ENCODE results near the gene RGS1.

The RGS1 gene

DNA sequence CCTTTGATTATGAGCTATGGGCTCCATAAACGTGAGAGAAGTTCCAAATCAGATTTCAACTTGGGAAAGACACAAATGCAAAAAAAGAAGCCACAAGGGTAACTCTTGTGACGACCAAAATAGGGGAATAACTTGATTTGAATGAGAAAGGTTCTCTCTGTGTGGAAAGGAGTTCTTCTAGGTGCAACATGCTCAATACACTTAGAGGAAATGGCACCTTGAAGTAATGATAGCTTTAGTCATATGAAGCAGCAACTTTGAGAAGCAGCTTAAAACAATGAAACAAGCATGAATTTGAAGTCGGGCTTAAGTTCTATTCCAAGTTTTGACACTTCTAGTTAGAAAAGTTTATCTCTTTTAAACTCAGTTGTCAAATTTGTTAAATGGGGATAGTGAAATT is 21.8 kb upstream of the RGS1 start:
- DNase-seq (ENCODE audit: low read depth): no peak

DNA sequence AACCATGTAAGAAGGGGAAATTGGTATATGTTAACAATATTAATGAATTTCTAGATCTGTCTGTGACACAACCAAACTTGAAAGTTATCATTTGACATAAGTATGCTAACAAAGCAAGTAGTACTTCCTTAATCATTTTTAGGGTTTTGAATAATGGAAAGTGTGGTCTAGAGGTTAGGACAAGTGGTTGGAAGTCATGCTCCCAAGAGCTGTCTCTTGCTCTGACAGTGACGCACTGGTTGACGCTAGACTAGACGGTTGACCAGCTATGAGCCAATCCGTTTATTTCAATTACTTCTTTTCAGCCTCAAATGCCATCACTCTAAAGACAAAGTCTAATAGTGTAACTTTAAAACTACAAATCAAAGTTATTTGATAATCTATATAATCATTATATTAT is 20.7 kb upstream of the RGS1 start:
- no peak for DNase-seq (ENCODE audit: low read depth)

DNA sequence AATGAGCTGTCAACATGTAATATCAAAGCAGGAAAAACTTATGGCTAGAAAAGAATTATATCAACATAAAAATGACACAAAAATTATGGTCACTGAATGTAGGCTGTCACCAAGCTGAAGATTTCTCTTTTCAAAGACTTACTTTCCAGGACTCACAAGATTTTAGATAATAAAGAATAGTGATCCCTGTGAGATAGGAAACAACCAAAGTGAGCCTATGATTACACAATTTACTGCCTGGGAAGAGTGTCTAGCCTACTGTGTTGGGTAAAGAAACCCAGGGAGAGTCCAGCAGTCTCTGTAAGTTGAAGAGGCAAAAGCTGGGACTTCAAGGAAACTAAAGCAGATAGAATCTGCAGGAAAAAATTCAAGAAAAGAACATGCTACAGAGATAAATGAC is 20.2 kb upstream of the RGS1 start:
- DNase-seq (ENCODE audit: low read depth): no peak

DNA sequence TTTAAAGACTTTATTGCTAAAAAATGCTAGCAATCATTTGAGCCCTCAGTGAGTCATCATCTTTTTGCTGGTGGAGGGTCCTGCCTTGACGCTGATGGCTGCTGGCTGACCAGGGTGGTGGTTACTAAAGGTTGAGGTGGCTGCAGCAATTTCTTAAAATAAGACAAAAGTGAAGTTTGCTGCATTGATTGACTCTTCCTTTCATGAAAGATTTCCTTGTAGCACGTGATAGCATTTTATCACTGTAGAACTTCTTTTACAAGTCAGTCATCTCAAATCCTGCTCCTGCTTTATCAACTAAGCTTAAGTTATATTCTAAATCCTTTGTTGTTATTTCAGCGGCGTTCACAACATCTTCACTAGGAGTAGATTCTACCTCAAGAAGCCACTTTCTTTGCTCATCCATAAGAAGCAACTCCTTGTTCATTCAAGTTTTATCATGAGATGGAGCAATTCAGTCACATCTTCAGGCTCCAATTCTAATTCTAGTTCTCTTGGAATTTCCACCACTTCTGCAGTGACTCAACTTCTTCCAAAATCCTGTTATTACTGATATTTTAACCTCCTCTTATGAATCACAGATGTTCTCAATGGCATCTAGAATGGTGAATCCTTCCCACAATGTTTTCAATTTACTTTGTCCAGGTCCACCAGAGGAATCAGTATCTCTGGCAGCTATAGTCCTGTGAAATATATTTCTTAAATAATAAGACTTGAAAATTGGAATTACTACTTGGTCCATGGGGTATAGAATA is 17.6 kb upstream of the RGS1 start:
- DNase-seq (ENCODE audit: low read depth): no peak

DNA sequence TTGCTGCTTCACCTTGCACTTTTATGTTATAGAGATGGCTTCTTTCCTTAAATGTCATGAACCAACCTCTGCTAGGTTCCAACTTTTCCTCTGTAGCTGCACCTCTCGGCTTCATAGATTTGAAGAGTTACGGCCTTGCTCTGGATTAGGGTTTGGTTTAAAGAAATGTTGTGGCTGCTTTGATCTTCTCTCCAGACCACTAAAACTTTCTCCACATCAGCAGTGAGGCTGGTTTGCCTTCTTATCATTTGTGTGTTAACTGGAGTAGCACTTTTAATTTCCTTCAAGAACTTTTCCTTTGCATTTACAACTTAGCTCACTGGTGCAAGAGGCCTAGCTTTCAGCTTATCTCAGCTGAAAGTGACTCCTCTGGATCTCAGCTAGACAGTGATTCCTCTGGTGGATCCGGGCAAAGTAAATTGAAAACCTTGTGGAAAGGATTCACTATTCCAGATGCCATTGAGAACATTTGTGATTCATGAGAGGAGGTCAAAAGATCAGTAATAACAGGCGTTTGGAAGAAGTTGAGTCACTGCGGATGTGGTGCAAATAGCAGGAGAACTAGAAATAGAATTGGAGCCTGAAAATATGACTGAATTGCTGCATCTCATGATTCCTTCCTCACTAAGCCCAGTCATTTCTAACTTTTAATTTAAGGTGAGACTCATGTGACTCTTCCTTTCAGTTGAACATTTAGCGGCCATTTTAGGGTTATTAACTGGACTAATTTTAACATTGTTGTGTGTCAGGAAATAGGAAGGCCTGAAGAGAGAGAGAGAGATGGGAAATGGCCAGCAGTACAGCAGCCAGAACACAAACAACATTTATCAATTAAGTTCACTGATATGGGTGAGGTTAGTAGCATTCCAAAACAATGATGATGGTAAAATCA is 16.2 kb upstream of the RGS1 start:
- DNase-seq (ENCODE audit: low read depth): no peak

DNA sequence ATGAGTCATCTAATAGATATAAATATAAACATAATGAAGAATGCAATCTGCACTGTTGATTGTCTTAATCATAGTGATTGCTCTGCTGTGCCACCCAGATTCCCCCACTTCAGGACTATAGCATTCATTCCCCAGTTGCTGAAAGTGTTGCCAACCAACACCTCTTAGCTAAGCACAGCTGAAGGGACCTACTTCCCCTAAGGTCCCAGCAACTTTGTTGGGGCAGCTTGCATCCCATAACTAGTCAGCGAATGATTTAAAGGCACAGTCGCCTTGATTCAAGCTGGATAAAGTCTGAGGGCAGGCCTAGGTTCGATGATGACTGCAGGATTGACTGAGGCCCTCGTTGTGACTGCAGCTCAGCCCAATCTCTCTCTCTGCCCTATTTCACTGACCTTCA is 14.3 kb upstream of the RGS1 start:
- no peak for DNase-seq (ENCODE audit: low read depth)

DNA sequence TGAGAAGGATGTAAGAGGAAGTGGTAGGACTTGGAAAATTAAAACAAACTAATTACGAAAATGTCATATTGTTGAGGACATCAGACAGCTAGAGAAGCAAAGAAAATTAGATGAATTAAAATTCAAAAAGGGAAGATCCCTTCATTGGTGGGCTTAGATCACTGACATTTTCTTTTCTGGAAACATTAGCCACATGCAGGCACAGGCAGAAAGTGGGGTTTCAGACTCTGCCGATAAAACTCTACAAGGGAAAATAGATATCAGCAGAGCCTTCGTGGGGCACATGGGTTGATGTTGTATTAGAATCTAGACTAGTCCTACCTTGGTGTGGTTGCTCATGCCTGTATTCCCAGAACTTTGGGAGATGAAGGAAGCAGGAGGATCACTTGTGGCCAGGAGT is 12.4 kb upstream of the RGS1 start:
- DNase-seq (ENCODE audit: low read depth): no peak

DNA sequence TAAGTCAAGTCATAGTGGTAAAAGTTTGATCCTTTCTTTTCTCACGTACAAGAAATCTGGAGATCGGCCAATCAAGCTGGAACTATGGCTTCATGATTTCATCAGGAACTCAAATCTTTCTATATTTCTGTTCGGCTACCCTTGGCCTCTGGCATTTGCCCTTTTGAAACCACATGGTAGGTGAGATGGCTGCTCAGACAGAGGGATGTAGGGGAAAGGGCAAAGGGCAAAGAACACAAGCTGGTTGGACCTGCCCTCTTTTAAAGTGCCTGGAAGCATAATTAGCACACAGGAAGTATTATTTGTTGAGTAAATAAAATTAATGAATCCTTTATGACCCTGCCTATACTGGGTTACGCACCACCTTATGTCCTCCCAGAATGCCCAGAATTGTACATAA is 11.5 kb upstream of the RGS1 start:
- DNase-seq (ENCODE audit: low read depth): no peak

DNA sequence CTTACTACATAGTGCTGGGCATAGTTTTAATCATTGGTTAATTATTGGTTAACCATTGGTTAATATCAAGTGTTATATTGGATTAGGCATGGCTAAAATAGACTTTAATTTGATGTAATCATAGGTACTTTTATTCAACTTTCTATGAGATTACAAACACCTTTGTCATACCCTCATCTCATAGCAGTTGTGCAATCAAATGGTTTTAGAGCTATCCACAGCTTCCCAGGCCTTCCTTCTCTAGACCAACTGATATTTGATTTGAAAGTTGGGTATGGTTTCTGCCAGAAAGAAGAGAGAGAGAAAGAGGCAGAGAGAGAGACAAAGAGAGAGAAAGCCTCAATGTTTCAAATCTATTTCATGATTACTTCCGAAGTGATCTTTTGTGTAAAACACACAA is 9.6 kb upstream of the RGS1 start:
- no peak for DNase-seq (ENCODE audit: low read depth)

DNA sequence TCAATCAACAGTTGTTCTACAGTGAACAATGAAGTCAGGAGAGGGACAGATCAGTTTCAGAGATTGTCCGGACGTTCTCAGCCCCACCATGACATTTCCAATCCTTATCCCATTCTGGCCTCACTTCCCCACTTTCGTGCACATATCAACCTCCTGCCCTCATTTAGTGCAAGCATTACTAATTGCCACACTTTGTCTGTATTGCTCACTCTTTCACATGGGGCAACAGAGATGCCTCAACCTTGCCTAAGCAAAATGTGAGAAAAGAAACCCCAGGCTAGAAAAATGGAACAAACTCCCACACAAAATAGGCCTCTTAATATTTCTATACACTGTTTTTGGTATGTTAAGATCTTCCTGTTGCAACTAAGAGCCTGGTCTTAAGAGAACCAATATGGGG is 8.9 kb upstream of the RGS1 start:
- DNase-seq (ENCODE audit: low read depth): no peak

DNA sequence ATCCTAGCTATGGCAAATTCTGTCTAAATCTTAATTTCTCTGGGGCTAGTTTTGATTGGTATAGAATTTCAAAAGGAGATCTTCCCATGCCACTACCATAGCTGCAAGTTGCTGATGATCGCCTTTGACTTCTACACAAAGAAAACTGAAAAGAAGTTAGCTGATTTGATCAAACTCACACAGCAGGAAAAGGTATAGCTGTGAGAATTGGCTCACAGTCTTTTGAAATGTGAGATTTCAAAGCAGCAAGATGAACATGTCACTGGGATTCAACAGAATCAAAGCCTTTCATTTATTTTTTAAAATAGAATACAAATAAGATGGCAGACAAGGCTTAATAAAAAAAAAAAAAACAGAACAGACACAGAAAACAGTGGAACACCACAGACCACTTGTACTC is 7.5 kb upstream of the RGS1 start:
- DNase-seq (ENCODE audit: low read depth): no peak

DNA sequence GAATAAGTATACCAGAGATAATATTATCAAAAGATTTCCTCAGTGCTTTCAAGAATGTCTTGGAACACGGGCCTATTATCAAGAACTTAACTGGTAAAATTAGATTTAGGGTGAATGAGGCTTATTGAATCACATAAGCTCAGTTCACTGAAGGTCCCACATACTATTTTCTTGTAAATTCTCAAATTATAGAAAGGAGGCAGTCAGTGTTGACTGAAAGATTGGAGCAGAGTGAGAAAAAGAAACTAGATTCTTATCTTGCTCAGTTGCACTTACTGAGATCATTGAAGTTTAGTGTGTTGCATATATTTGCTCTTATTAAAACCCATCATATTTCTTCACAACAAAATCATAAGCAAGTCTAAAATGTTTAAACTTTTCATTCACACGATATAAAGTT is 3.9 kb upstream of the RGS1 start:
- DNase-seq (ENCODE audit: low read depth): no peak

DNA sequence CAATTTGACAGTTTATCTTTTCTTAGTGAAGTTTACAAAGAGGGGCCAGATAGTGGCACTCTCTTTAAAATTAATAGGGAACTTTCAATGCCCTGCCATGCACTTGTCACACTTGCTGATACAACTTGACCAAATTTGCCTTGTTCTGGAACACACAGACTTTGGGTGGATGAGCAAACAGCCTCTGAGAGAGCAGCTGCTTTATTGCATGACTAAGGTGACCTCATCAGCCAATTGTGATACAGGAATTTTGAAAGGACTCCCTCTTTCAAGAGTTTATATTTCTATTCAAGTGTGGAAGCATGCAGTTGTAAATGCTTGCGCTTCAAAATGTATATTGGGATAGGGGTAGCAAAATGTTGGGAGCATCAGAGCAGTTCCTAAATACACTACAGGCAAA is 2.1 kb upstream of the RGS1 start:
- DNase-seq (ENCODE audit: low read depth): no peak

DNA sequence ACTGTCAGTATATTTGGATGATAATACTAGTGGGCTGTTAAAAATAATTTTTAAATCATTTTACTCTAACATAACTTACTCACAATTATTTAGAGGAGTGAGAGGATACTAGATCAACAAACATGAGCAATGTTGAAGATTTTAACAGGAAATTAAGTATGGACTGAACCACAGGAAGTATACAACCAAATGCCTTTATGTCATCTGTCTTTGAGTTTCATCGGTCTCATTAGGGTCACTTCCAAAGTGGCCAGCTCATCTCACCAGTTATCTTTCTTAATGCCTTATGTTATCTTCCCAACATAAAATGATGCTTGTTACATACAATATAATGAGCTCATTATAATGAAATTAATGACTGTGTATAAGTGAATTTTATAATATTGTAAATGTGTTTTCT is 1.5 kb upstream of the RGS1 start:
- DNase-seq (ENCODE audit: low read depth): no peak

DNA sequence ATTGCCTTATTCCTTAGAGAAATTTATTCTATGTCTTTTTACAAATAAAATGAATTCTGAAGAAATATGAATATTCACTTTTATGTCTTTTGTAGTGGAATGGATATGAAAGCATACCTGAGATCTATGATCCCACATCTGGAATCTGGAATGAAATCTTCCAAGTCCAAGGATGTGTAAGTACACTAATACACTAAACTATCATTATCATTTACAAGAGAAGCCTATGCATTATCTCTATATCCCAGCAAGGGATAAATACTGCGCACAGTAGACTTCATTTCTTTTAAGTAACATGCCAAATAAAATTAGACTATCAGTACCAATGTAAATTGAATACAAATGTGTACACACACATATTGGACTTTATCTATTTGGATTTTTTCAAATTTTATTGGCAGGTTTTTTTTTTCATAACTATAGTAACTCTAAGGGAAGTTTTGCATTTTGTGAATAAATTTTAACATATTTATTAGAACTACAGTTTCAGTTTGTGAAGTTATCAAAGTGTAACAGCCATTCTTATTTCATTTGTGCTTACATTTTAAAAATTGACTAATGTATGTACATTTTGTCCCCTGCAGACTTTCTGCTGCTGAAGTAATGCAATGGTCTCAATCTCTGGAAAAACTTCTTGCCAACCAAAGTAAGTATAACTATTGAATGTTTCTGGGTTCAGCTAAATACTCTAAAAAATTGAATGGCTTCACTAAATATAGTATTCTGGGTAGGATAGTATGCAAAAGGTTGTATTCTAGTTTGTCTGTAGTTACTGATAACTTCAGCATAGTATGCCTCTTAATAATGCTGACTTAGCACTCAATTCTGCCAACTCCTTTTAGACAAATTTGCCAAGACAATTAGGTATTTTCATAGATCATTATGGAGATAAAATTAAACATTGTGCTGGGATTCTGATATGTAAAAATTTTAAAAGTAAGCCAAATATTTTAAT is 894 bp downstream of the RGS1 start:
- no peak for DNase-seq (ENCODE audit: low read depth)

DNA sequence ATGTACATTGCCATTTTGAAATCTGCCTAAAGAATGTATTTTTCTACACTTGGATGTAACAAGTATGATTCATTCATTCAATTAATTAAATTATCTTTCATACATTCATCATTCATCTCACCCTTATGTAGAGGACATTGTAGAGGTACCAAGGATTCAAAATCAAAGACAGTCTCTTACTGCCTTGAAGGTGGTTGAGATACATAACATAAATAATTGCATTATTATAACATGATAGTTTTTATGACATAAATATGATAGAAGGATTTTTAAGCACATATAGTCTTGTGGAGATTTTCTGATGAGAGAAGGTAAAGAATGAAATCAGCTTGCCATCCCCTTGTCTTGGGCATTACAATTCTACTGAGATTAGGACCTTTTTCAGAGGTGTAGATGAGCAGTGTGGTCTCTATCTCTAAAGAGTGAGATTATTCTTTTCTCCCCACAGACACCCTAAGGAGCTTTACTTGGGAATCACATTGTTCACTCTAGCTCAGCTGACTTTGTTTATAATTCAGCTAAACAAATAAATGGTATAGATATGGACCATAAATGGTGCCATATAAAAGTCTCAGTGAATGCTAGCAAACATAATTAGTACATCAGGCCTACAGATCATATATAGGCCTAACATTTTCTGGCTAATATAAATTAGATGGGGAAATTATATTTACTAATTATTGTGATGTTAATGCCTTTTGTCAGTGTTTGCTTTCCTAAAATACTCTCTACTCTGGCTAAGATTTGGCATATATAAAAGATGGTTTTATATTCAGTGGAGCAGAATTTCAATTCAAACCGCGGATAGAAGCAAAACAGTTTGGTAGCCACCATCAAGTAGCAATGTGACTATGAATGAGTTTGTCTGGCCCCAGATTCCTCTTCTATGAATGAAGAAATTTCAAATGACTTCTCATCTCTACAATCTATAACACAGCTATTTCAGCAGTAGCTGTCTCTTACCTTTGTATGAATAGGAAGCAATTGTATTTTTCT is 1.9 kb downstream of the RGS1 start:
- no peak for DNase-seq (ENCODE audit: low read depth)

DNA sequence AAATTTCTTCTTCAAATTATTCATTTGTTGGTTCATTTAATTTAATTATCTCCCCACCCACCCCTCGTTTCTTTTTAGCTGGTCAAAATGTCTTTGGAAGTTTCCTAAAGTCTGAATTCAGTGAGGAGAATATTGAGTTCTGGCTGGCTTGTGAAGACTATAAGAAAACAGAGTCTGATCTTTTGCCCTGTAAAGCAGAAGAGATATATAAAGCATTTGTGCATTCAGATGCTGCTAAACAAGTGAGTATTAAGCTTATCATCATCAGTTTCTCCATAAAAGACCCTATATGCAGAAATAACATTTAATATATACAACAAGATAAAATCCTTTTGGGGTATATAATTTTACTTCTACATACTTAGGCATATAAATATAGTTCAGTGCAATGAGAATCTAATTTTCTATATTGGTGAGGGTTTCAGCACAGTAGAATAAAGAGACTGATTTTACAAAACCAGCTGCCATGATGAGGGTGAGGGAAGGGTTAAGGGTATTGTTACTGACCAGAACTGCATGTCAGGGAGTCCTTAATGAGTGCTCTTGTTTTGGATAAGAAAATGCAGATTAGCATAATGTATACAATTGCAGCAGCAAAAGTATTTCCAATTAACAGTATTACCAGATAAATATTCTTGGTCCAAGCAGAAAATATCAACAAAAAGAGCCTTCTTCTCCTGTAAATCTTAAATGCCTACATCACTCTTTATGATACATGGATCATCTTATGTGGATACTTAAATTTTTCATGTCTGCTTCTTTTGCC is 2.8 kb downstream of the RGS1 start:
- DNase-seq (ENCODE audit: low read depth): no peak

DNA sequence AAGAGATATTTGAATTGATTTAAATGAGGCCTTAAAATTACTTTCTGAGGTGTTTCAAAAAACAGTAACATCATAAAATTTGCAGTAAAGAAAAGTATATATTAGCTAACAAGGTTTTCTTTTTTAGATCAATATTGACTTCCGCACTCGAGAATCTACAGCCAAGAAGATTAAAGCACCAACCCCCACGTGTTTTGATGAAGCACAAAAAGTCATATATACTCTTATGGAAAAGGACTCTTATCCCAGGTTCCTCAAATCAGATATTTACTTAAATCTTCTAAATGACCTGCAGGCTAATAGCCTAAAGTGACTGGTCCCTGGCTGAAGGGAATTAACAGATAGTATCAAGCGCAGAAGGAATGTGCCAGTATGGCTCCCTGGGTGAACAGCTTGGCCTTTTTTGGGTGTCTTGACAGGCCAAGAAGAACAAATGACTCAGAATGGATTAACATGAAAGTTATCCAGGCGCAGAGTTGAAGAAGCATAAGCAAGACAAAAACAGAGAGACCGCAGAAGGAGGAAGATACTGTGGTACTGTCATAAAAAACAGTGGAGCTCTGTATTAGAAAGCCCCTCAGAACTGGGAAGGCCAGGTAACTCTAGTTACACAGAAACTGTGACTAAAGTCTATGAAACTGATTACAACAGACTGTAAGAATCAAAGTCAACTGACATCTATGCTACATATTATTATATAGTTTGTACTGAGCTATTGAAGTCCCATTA is 3.6 kb downstream of the RGS1 start:
- no peak for DNase-seq (ENCODE audit: low read depth)

DNA sequence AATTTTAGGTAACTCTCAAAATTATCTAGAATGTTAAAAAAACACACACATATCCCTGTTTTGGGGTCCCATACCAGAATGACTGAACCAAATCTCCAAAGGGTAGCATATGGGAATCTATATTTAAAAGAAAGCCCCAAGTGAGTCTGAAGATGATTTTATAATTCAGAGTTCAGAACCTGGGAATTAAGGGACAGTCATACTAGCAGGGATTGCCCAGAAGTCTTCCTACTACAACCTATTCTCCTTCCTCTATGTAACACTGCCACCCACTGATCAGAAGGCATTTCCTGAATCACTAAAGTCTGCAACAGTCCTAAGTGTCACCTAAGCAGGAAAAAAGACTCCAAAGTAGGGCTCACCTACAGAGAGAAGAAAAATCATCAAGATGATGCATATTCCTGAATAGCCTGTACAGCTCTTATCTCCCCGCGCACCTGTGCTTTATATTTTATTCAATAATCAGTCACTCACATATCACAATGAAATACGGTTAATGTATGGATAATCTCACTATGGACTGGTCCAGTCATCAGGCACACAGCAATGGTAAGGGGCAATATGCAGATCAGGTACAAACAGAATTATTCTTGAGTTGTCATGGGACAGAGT is 4.9 kb downstream of the RGS1 start:
- no peak for DNase-seq (ENCODE audit: low read depth)

All from stimulated activated CD8-positive, alpha-beta memory T cell treated with anti-CD3 and anti-CD28 coated beads, Interleukin-12 subunit alpha, Interleukin-12 subunit beta, amount 100 ng/mL, for 4 hours (primary cell).